GM18505 (cell line): Measurements from ENCODE around the gene ZNF652.

Experiments used
- ATAC-seq: cut with Tn5 transposase; IDR thresholded peaks from one replicate; pipeline ENCODE4 v1.9.1; 2021; ENCODE audit not compliant: unreplicated experiment
- POLR2A ChIP-seq: IDR thresholded peaks from 4 replicates; pipeline ENCODE4 v1.6.1; 2011; ENCODE audit warnings: borderline replicate concordance; ENCODE audit not compliant: insufficient read depth, insufficient read length; ENCODE audit errors: extremely low read depth

The ZNF652 gene

GRCh38 chr17:49359990-49360795, 1.9 kb downstream of the ZNF652 start:
- no peak for ATAC-seq
- no peak for TF ChIP-seq POLR2A

- no peak for TF ChIP-seq POLR2A
- no peak for ATAC-seq
These were observed 3.3 kb downstream of the ZNF652 start for GRCh38 chr17:49358641-49359247.

GRCh38 chr17:49357516-49357915, 4.5 kb downstream of the ZNF652 start:
- no peak for TF ChIP-seq POLR2A
- no peak for ATAC-seq

GRCh38 chr17:49356320-49356719, 5.7 kb downstream of the ZNF652 start:
- no peak for ATAC-seq
- no peak for TF ChIP-seq POLR2A

- ATAC-seq: no peak
- no peak for TF ChIP-seq POLR2A
These were observed 8.4 kb downstream of the ZNF652 start for GRCh38 chr17:49353607-49354006.

GRCh38 chr17:49352587-49353154, 9.4 kb downstream of the ZNF652 start:
- no peak for TF ChIP-seq POLR2A
- ATAC-seq: no peak

- no peak for TF ChIP-seq POLR2A
- ATAC-seq: no peak
These were observed 10.4 kb downstream of the ZNF652 start for GRCh38 chr17:49351572-49352140.

GRCh38 chr17:49349541-49349940, 12.5 kb downstream of the ZNF652 start:
- no peak for TF ChIP-seq POLR2A
- ATAC-seq: no peak

GRCh38 chr17:49344914-49345313, 17.1 kb downstream of the ZNF652 start:
- no peak for ATAC-seq
- TF ChIP-seq POLR2A: no peak

GRCh38 chr17:49343273-49343672, 18.8 kb downstream of the ZNF652 start:
- TF ChIP-seq POLR2A: no peak
- no peak for ATAC-seq

GRCh38 chr17:49342575-49342936, 19.5 kb downstream of the ZNF652 start:
- ATAC-seq: peak; percentile 34
- no peak for TF ChIP-seq POLR2A

GRCh38 chr17:49341356-49341755, 20.7 kb downstream of the ZNF652 start:
- no peak for TF ChIP-seq POLR2A
- ATAC-seq: no peak

GRCh38 chr17:49339354-49339753, 22.7 kb downstream of the ZNF652 start:
- no peak for ATAC-seq

GRCh38 chr17:49338883-49339282, 23.2 kb downstream of the ZNF652 start:
- TF ChIP-seq POLR2A: no peak
- no peak for ATAC-seq

More at GRCh38 chr17:49339354-49339753, 22.7 kb downstream of the ZNF652 start:
- TF ChIP-seq POLR2A: no peak
